ENCODE measurements around the gene SEPTIN5. TPM values are rescaled to one million over a fixed set of nuclear protein-coding genes. Genes with fewer than 3 reads are reported as not detected.

Gene SEPTIN5
- total and polyA plus RNA-seq, 9 of the 15 experiments (the other 6 are each of a cell fraction or from before 2014, with no cell fraction given) = 0.03 to 195 (median 119) TPM

GRCh38 chr22:19730655-19731360, 16.5 kb downstream of the SEPTIN5 start (continued):
- TF ChIP-seq ZBTB40 (IDR thresholded peaks at IDR 0.05) = no peak
- no peak for TF ChIP-seq ZBTB40 (CRISPR knock-in tag; IDR thresholded peaks at IDR 0.05)
- TF ChIP-seq PCBP2 (IDR thresholded peaks at IDR 0.05; ENCODE audit: low read depth, low read length, poor library complexity, severe bottlenecking) = no peak
- no peak for TF ChIP-seq L3MBTL2 (IDR thresholded peaks at IDR 0.05)
- no peak for TF ChIP-seq POLR3G (IDR thresholded peaks at IDR 0.05; ENCODE audit: extremely low read depth, insufficient read length, insufficient replicate concordance)
- no peak for TF ChIP-seq ZBTB49 (CRISPR knock-in tag; IDR thresholded peaks at IDR 0.05; ENCODE audit: borderline replicate concordance)
- TF ChIP-seq ARID2 (IDR thresholded peaks at IDR 0.05) = peak; percentile 100
- TF ChIP-seq TGIF2 (CRISPR knock-in tag; IDR thresholded peaks at IDR 0.05) = no peak
- TF ChIP-seq HDAC6 (IDR thresholded peaks at IDR 0.05; ENCODE audit: low read depth, low read length) = 0 out of 2 replicates have a peak, but pooled peaks have one; percentile 61
- TF ChIP-seq GABPB2 (CRISPR knock-in tag; conservative IDR thresholded peaks at IDR 0.05) = no peak
- peak; percentile 67; the same call in 1 of the 2 replicates for TF ChIP-seq SREBF1 (IDR thresholded peaks at IDR 0.05; ENCODE audit: borderline replicate concordance, low read depth, low read length)
- no peak for TF ChIP-seq KAT7 (CRISPR knock-in tag; IDR thresholded peaks at IDR 0.05; ENCODE audit: borderline replicate concordance)
- no peak for TF ChIP-seq CREB5 (CRISPR knock-in tag; IDR thresholded peaks at IDR 0.05)
- no peak for TF ChIP-seq ASH1L (IDR thresholded peaks at IDR 0.05; ENCODE audit: borderline replicate concordance, low read depth, partially characterized antibody)
